NT2/D1 (cell line): ENCODE results near the gene CLEC16A.

Experiments used
- YY1 ChIP-seq: IDR thresholded peaks from 2 replicates; pipeline ENCODE4 v1.6.1; 2011; ENCODE audit not compliant: insufficient read length, insufficient read depth
- ZNF274 ChIP-seq: IDR thresholded peaks from 2 replicates; pipeline ENCODE4 v1.6.1; 2011; ENCODE audit warnings: mild to moderate bottlenecking, low read depth, low read length

DNA sequence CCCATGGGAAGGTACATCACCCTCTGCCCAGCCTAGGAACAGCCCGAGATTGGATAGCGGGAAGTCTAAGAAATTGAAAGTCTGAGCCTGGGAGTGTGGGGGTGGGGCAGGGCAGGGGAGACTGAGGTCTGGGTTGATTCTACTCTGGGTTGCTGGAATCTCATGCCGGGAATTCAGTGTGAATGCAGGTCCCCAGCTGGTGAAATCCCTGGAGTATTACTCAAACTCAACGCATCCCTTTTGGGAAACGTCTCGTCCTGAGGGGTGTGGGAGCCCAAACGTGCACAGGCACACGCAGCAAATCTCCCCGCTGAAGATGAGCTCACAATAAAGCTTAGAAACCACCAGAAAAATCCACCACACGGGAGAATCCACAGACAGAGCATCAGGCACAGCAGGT, 256.2 kb downstream of the CLEC16A start:
- no peak for TF ChIP-seq ZNF274
- TF ChIP-seq YY1: no peak
